Transverse colon (tissue), 3 donors: ENCODE data around the gene RRP1B.

Experiments
- CTCF ChIP-seq, 5 experiments: fragments of 200-600 bp in 3 of 5; fragments of 450-650 bp in 2 of 5; sonication (generic) in 3 of 5; IDR thresholded peaks; 1 replicate in 2 of 5; 2 replicates in 3 of 5; pipeline ENCODE4 v1.5.1; 2016 to 2017; ENCODE audit warnings: antibody characterized with exemption in 5 of 5, inconsistent platforms in 3 of 5, mild to moderate bottlenecking in 2 of 5, moderate library complexity in 1 of 5
- EP300 ChIP-seq: sonication (generic); formaldehyde crosslinking; IDR thresholded peaks from one replicate; pipeline ENCODE4 v1.6.1; 2017; ENCODE audit warnings: antibody characterized with exemption, low read depth
- POLR2A ChIP-seq: fragments of 450-650 bp; IDR thresholded peaks from one replicate; pipeline ENCODE4 v1.6.1; 2016; ENCODE audit warnings: antibody characterized with exemption, mild to moderate bottlenecking, moderate library complexity

- TF ChIP-seq CTCF (IDR thresholded peaks at IDR 0.05) (no peak), POLR2A (no peak), EP300 (no peak)
Observed at GRCh38 chr21:43717166-43717853, 58.0 kb downstream of the RRP1B start.
